Measurements from ENCODE around the gene EGFLAM.

EGFLAM gene

GRCh38 chr5:38259062-38259808, 876 bp downstream of the EGFLAM start:
- peaks cover 53 to 65% (median 58%) of the 10 kb centered on the region in 11 experiments for H3K27me3 ChIP-seq
- H3K4me3 ChIP-seq, result no peak overlapping the region
- no peaks in the 10 kb centered on the region for H3K36me3 ChIP-seq
- H3K9ac ChIP-seq, result no peak overlapping the region
- H3K4me1 ChIP-seq, result no peaks in the 10 kb centered on the region
- no peak for TF ChIP-seq Cebpa-rat (IDR thresholded peaks at IDR 0.05)
- peaks cover 0 to 23% (median 16%) of the 10 kb centered on the region in 11 experiments; a peak in 14 of 22 replicates for H3K9me3 ChIP-seq (replicated peaks in 1 of 11)
- H3K27ac ChIP-seq, result no peak overlapping the region
- H4K20me1 ChIP-seq, result no peaks in the 10 kb centered on the region; a peak in 1 of 22 replicates
- no peak overlapping the region for H3K4me2 ChIP-seq

- TF ChIP-seq Cebpa-rat (IDR thresholded peaks at IDR 0.05), result no peak
- H3K4me1 ChIP-seq, result no peaks in the 10 kb centered on the region
Measured at GRCh38 chr5:38259809-38260160, 1.4 kb downstream of the EGFLAM start.

GRCh38 chr5:38263983-38264382, 5.6 kb downstream of the EGFLAM start:
- Histone ChIP-seq H3K9ac (no peak overlapping the region), H4K20me1 (no peaks in the 10 kb centered on the region; a peak in 1 of 22 replicates), H3K27ac (no peak overlapping the region), H3K4me1 (no peaks in the 10 kb centered on the region), H3K36me3 (no peaks in the 10 kb centered on the region), H3K4me3 (no peak overlapping the region), H3K9me3 (replicated peaks in 1 of 11) (peaks cover 0 to 4% (median 3%) of the 10 kb centered on the region in 11 experiments; a peak in 9 of 22 replicates), H3K4me2 (no peak overlapping the region), H3K27me3 (peaks cover 19 to 28% (median 22%) of the 10 kb centered on the region in 11 experiments)
- no peak for TF ChIP-seq Cebpa-rat (IDR thresholded peaks at IDR 0.05)

More at GRCh38 chr5:38259809-38260160, 1.4 kb downstream of the EGFLAM start:
- no peak overlapping the region for H3K4me3 ChIP-seq
- no peaks in the 10 kb centered on the region for H3K36me3 ChIP-seq
- peaks cover 53 to 65% (median 58%) of the 10 kb centered on the region in 11 experiments for H3K27me3 ChIP-seq
- H4K20me1 ChIP-seq, result no peaks in the 10 kb centered on the region; a peak in 1 of 22 replicates
- no peak overlapping the region for H3K9ac ChIP-seq
- H3K4me2 ChIP-seq, result no peak overlapping the region
- no peak overlapping the region for H3K27ac ChIP-seq
- peaks cover 0 to 23% (median 16%) of the 10 kb centered on the region in 11 experiments; a peak in 13 of 22 replicates for H3K9me3 ChIP-seq (replicated peaks in 1 of 11)

- Histone ChIP-seq H3K4me1 (no peaks in the 10 kb centered on the region), H3K9ac (no peak overlapping the region), H3K9me3 (replicated peaks in 1 of 11) (no peaks in the 10 kb centered on the region), H3K36me3 (no peaks in the 10 kb centered on the region), H3K4me2 (no peak overlapping the region), H3K27me3 (peaks cover 2 to 11% (median 5%) of the 10 kb centered on the region in 11 experiments; a peak in 19 of 22 replicates), H3K27ac (no peak overlapping the region), H4K20me1 (no peaks in the 10 kb centered on the region; a peak in 1 of 22 replicates), H3K4me3 (no peak overlapping the region)
- TF ChIP-seq Cebpa-rat (IDR thresholded peaks at IDR 0.05), result no peak
Measured at GRCh38 chr5:38265546-38266179, 7.3 kb downstream of the EGFLAM start.

GRCh38 chr5:38267372-38267771, 9.0 kb downstream of the EGFLAM start:
- no peaks in the 10 kb centered on the region for H4K20me1 ChIP-seq
- no peaks in the 10 kb centered on the region for H3K9me3 ChIP-seq (replicated peaks in 1 of 11)
- H3K36me3 ChIP-seq, result no peaks in the 10 kb centered on the region
- TF ChIP-seq Cebpa-rat (IDR thresholded peaks at IDR 0.05), result no peak
- no peak overlapping the region for H3K27ac ChIP-seq
- no peaks in the 10 kb centered on the region for H3K27me3 ChIP-seq
- no peak overlapping the region for H3K4me3 ChIP-seq
- H3K4me1 ChIP-seq, result no peaks in the 10 kb centered on the region
- no peak overlapping the region for H3K9ac ChIP-seq
- H3K4me2 ChIP-seq, result no peak overlapping the region

- H3K4me3 ChIP-seq, result no peak overlapping the region
- no peaks in the 10 kb centered on the region for H4K20me1 ChIP-seq
- H3K27ac ChIP-seq, result no peak overlapping the region
- H3K4me1 ChIP-seq, result no peaks in the 10 kb centered on the region
- no peak overlapping the region for H3K4me2 ChIP-seq
- no peak overlapping the region for H3K9ac ChIP-seq
- no peak for TF ChIP-seq Cebpa-rat (IDR thresholded peaks at IDR 0.05)
- no peaks in the 10 kb centered on the region for H3K27me3 ChIP-seq
- H3K9me3 ChIP-seq (replicated peaks in 1 of 11), result peaks cover 20 to 55% (median 30%) of the 10 kb centered on the region in 11 experiments
- H3K36me3 ChIP-seq, result no peaks in the 10 kb centered on the region
Measured at GRCh38 chr5:38273626-38274025, 15.3 kb downstream of the EGFLAM start.

GRCh38 chr5:38274370-38274769, 16.0 kb downstream of the EGFLAM start:
- no peak for TF ChIP-seq Cebpa-rat (IDR thresholded peaks at IDR 0.05)

GRCh38 chr5:38284384-38284783, 26.0 kb downstream of the EGFLAM start:
- Histone ChIP-seq H3K9me3 (replicated peaks in 1 of 11) (no peaks in the 10 kb centered on the region), H3K4me3 (no peak overlapping the region), H3K4me2 (no peak overlapping the region), H3K9ac (no peak overlapping the region), H3K36me3 (no peaks in the 10 kb centered on the region), H3K4me1 (no peaks in the 10 kb centered on the region), H3K27me3 (no peaks in the 10 kb centered on the region), H4K20me1 (no peaks in the 10 kb centered on the region), H3K27ac (no peak overlapping the region)
- no peak for TF ChIP-seq Cebpa-rat (IDR thresholded peaks at IDR 0.05)

More at GRCh38 chr5:38274370-38274769, 16.0 kb downstream of the EGFLAM start:
- Histone ChIP-seq H3K27me3 (no peaks in the 10 kb centered on the region), H3K9me3 (replicated peaks in 1 of 11) (peaks cover 20 to 56% (median 30%) of the 10 kb centered on the region in 11 experiments), H3K4me2 (no peak overlapping the region), H3K27ac (no peak overlapping the region), H3K4me1 (no peaks in the 10 kb centered on the region), H3K9ac (no peak overlapping the region), H4K20me1 (no peaks in the 10 kb centered on the region), H3K36me3 (no peaks in the 10 kb centered on the region), H3K4me3 (no peak overlapping the region)

GRCh38 chr5:38285226-38285625, 26.9 kb downstream of the EGFLAM start:
- Histone ChIP-seq H3K4me1 (no peaks in the 10 kb centered on the region), H3K4me2 (no peak overlapping the region), H3K9me3 (replicated peaks in 1 of 11) (no peaks in the 10 kb centered on the region), H3K27ac (no peak overlapping the region), H4K20me1 (no peaks in the 10 kb centered on the region), H3K9ac (no peak overlapping the region), H3K27me3 (no peaks in the 10 kb centered on the region), H3K36me3 (no peaks in the 10 kb centered on the region), H3K4me3 (no peak overlapping the region)
- no peak for TF ChIP-seq Cebpa-rat (IDR thresholded peaks at IDR 0.05)
